CD4-positive, alpha-beta memory T cell (primary cell): ENCODE measurements around the gene SFT2D1. TPM values are rescaled to one million over a fixed set of nuclear protein-coding genes. Genes with fewer than 3 reads are reported as not detected.

Experiments used
- CTCF ChIA-PET: fragments of 350-600 bp; sonication (Branson Sonifier 250); formaldehyde crosslinking; loops from one replicate; lab custom pipeline; 2021; ENCODE audit warnings: inconsistent platforms; ENCODE audit not compliant: partially characterized antibody; lab: Charles Lee
- POLR2A ChIA-PET: fragments of 350-600 bp; sonication (Branson Sonifier 250); formaldehyde crosslinking; loops from one replicate; lab custom pipeline; 2021; ENCODE audit not compliant: partially characterized antibody; lab: Charles Lee
- DNase-seq, 5 donors: peaks; one replicate each; pipeline versions ENCODE4 v3.0.0 to v3.0.0-alpha.2; 2020 to 2022; ENCODE audit warnings: mixed read lengths in 1 of 5
- H3K27ac ChIP-seq: one replicate; pipeline ENCODE4 v1.7.0; 2013; ENCODE audit warnings: low read depth, low read length
- H3K27me3 ChIP-seq: 2 replicates; pipeline ENCODE4 v1.7.0; 2013; ENCODE audit warnings: mild to moderate bottlenecking, low read length, moderate library complexity; ENCODE audit not compliant: insufficient read depth
- H3K36me3 ChIP-seq: 2 replicates; pipeline ENCODE4 v1.7.0; 2013; ENCODE audit warnings: mild to moderate bottlenecking, low read length, moderate library complexity; ENCODE audit not compliant: insufficient read depth
- H3K4me1 ChIP-seq: 2 replicates; pipeline ENCODE4 v1.7.0; 2013; ENCODE audit warnings: mild to moderate bottlenecking, low read length, moderate library complexity; ENCODE audit not compliant: insufficient read depth
- H3K4me3 ChIP-seq, 2 donors: one replicate each; pipeline ENCODE4 v1.7.0; 2013; ENCODE audit warnings: low read length in 2 of 2, mild to moderate bottlenecking in 1 of 2
- H3K9me3 ChIP-seq, 2 donors: one replicate each; pipeline ENCODE4 v1.7.0; 2013; ENCODE audit warnings: low read length in 2 of 2, control low read depth in 1 of 2; ENCODE audit not compliant: control insufficient read depth in 1 of 2
- H3K27ac Mint-ChIP-seq, 7 donors: one replicate each; pipeline ENCODE4 v1.8.0; 2020 to 2021; ENCODE audit warnings: mixed read lengths in 7 of 7, mild to moderate bottlenecking in 6 of 7, inconsistent platforms in 3 of 7, moderate library complexity in 3 of 7
- H3K27me3 Mint-ChIP-seq, 2 donors: one replicate each; pipeline ENCODE4 v1.8.0; 2020 to 2021; ENCODE audit warnings: mixed read lengths in 2 of 2
- H3K36me3 Mint-ChIP-seq, 2 donors: one replicate each; pipeline ENCODE4 v1.8.0; 2020 to 2021; ENCODE audit warnings: mixed read lengths in 2 of 2, inconsistent platforms in 1 of 2, mild to moderate bottlenecking in 1 of 2
- H3K4me1 Mint-ChIP-seq, 4 donors: one replicate each; pipeline ENCODE4 v1.8.0; 2020 to 2021; ENCODE audit warnings: mixed read lengths in 4 of 4, mild to moderate bottlenecking in 1 of 4
- H3K4me3 Mint-ChIP-seq, 8 donors: one replicate each; pipeline ENCODE4 v1.8.0; 2020 to 2021; ENCODE audit warnings: mixed read lengths in 8 of 8, mild to moderate bottlenecking in 7 of 8, moderate library complexity in 6 of 8, inconsistent platforms in 3 of 8
- H3K9me3 Mint-ChIP-seq, 8 donors: one replicate each; pipeline ENCODE4 v1.8.0; 2020 to 2021; ENCODE audit warnings: mixed read lengths in 8 of 8, mild to moderate bottlenecking in 5 of 8, inconsistent platforms in 3 of 8, moderate library complexity in 1 of 8
- intact Hi-C: fragments of 100-400 bp; cut with micrococcal nuclease; formaldehyde crosslinking; loops from one replicate; pipeline ENCODE4 v1.15.1; 2023
- polyA plus RNA-seq, 2 donors: library from polyadenylated mRNA; unstranded; fragments of 300-500 nt; fragmentation: Illumina TruSeq; gene quantifications; one replicate each; pipeline ENCODE4 v1.2.3, GENCODE V29; 2021
- total RNA-seq, 2 experiments: library from RNA; stranded (reverse); gene quantifications; one replicate each; pipeline ENCODE4 v1.2.3, GENCODE V29; 2021

Gene SFT2D1
- total and polyA plus RNA-seq, 4 experiments from 2014 or later = 37.3 to 70.3 (median 38.9) TPM

GRCh38 chr6:166379103-166379586 is 36.8 kb upstream of the SFT2D1 start:
- no peaks in the 10 kb centered on the region for H3K27me3 Mint-ChIP-seq
- POLR2A ChIA-PET = interaction anchor here (1.0 kb wide), 1 partner anchor 36 kb away, joined by 3 read pairs; the partner anchor contains the start of gene SFT2D1
- intact Hi-C loops = no loop called here
- no peaks in the 10 kb centered on the region for H3K9me3 Mint-ChIP-seq
- CTCF ChIA-PET = interaction anchor here (1.2 to 4.4 kb wide), 6 partner anchors 9 to 103 kb away, joined by 4 to 44 read pairs (median 8); no protein-coding TSS in a partner anchor
- no peak overlapping the region for H3K27ac Mint-ChIP-seq
- Histone ChIP-seq H3K9me3 (no peaks in the 10 kb centered on the region), H3K4me3 (no peak overlapping the region), H3K27ac (no peak overlapping the region), H3K4me1 (peaks cover 6% of the 10 kb centered on the region), H3K27me3 (no peaks in the 10 kb centered on the region), H3K36me3 (no peaks in the 10 kb centered on the region)
- no peak overlapping the region for H3K4me3 Mint-ChIP-seq
- H3K4me1 Mint-ChIP-seq = peaks cover 4 to 18% (median 8%) of the 10 kb centered on the region in 4 donors
- DNase-seq = no peak
- peaks cover 5 to 7% of the 10 kb centered on the region in 2 donors for H3K36me3 Mint-ChIP-seq

- ChIA-PET POLR2A (no interaction called here), CTCF (interaction anchor here (1.1 to 4.4 kb wide), 3 partner anchors 10 to 64 kb away, joined by 5 to 37 read pairs (median 6); no protein-coding TSS in a partner anchor)
- Mint-ChIP-seq H3K4me1 (peaks cover 2 to 22% (median 9%) of the 10 kb centered on the region in 4 donors), H3K36me3 (peaks cover 5 to 7% of the 10 kb centered on the region in 2 donors), H3K27ac (no peak overlapping the region), H3K27me3 (no peaks in the 10 kb centered on the region), H3K9me3 (no peaks in the 10 kb centered on the region), H3K4me3 (no peak overlapping the region)
- Histone ChIP-seq H3K36me3 (no peaks in the 10 kb centered on the region), H3K4me1 (peaks cover 6% of the 10 kb centered on the region), H3K27me3 (no peaks in the 10 kb centered on the region), H3K4me3 (no peak overlapping the region), H3K9me3 (no peaks in the 10 kb centered on the region), H3K27ac (no peak overlapping the region)
- DNase-seq = no peak
- intact Hi-C loops = no loop called here
These were observed 35.4 kb upstream of the SFT2D1 start for GRCh38 chr6:166377721-166378120.

- intact Hi-C loops = no loop called here
- peak overlapping the region in 1 of 7 donors; percentile 19 for H3K27ac Mint-ChIP-seq
- CTCF ChIA-PET = interaction anchor here (0.6 kb wide), 1 partner anchor 590 kb away, joined by 3 read pairs; no protein-coding TSS in a partner anchor
- H3K27me3 ChIP-seq = no peaks in the 10 kb centered on the region
- no peak overlapping the region for H3K4me3 Mint-ChIP-seq
- no peaks in the 10 kb centered on the region for H3K9me3 Mint-ChIP-seq
- no peak overlapping the region for H3K4me3 ChIP-seq
- H3K27ac ChIP-seq = no peak overlapping the region
- peaks cover 0 to 5% of the 10 kb centered on the region in 2 donors for H3K36me3 Mint-ChIP-seq
- POLR2A ChIA-PET = no interaction called here
- no peaks in the 10 kb centered on the region for H3K9me3 ChIP-seq
- no peaks in the 10 kb centered on the region for H3K27me3 Mint-ChIP-seq
- H3K4me1 ChIP-seq = no peaks in the 10 kb centered on the region
- no peaks in the 10 kb centered on the region for H3K36me3 ChIP-seq
- DNase-seq = no peak
- H3K4me1 Mint-ChIP-seq = peaks cover 0 to 10% (median 2%) of the 10 kb centered on the region in 4 donors
These were observed 32.7 kb upstream of the SFT2D1 start for GRCh38 chr6:166375013-166375412.

GRCh38 chr6:166370489-166370888 is 28.1 kb upstream of the SFT2D1 start:
- Mint-ChIP-seq H3K4me3 (no peak overlapping the region), H3K36me3 (peaks cover 22 to 24% of the 10 kb centered on the region in 2 donors), H3K9me3 (no peaks in the 10 kb centered on the region), H3K27me3 (no peaks in the 10 kb centered on the region), H3K27ac (no peak overlapping the region), H3K4me1 (peaks cover 0 to 5% (median 2%) of the 10 kb centered on the region in 4 donors)
- H3K4me1 ChIP-seq = no peaks in the 10 kb centered on the region
- DNase-seq = no peak
- H3K4me3 ChIP-seq = no peak overlapping the region
- ChIA-PET CTCF (interaction anchor here (1.5 kb wide), 1 partner anchor 11 kb away, joined by 7 read pairs; no protein-coding TSS in a partner anchor), POLR2A (no interaction called here)
- no peaks in the 10 kb centered on the region for H3K9me3 ChIP-seq
- intact Hi-C loops = no loop called here
- H3K27me3 ChIP-seq = no peaks in the 10 kb centered on the region
- peaks cover 6% of the 10 kb centered on the region for H3K36me3 ChIP-seq
- H3K27ac ChIP-seq = no peak overlapping the region

GRCh38 chr6:166369782-166370181 is 27.4 kb upstream of the SFT2D1 start:
- Mint-ChIP-seq H3K9me3 (no peaks in the 10 kb centered on the region), H3K27ac (peak overlapping the region in 1 of 7 donors; percentile 7), H3K27me3 (no peaks in the 10 kb centered on the region), H3K4me3 (no peak overlapping the region), H3K4me1 (peaks cover 0 to 5% (median 2%) of the 10 kb centered on the region in 4 donors), H3K36me3 (peaks cover 25% of the 10 kb centered on the region in 2 donors)
- Histone ChIP-seq H3K27me3 (no peaks in the 10 kb centered on the region), H3K9me3 (no peaks in the 10 kb centered on the region), H3K27ac (no peak overlapping the region), H3K4me3 (no peak overlapping the region), H3K36me3 (peaks cover 6% of the 10 kb centered on the region), H3K4me1 (no peaks in the 10 kb centered on the region)
- ChIA-PET POLR2A (no interaction called here), CTCF (interaction anchor here (1.5 kb wide), 1 partner anchor 12 kb away, joined by 7 read pairs; no protein-coding TSS in a partner anchor)
- intact Hi-C loops = no loop called here
- no peak for DNase-seq

GRCh38 chr6:166366921-166367320 is 24.6 kb upstream of the SFT2D1 start:
- Histone ChIP-seq H3K36me3 (peaks cover 18% of the 10 kb centered on the region), H3K27me3 (no peaks in the 10 kb centered on the region), H3K9me3 (no peaks in the 10 kb centered on the region), H3K4me3 (no peak overlapping the region), H3K4me1 (no peaks in the 10 kb centered on the region), H3K27ac (no peak overlapping the region)
- peaks cover 37 to 46% of the 10 kb centered on the region in 2 donors for H3K36me3 Mint-ChIP-seq
- H3K4me3 Mint-ChIP-seq = no peak overlapping the region
- ChIA-PET CTCF (interaction anchor here (1.4 kb wide), 1 partner anchor 53 kb away, joined by 4 read pairs; no protein-coding TSS in a partner anchor), POLR2A (no interaction called here)
- intact Hi-C loops = no loop called here
- no peak overlapping the region for H3K27ac Mint-ChIP-seq
- H3K9me3 Mint-ChIP-seq = no peaks in the 10 kb centered on the region
- no peak for DNase-seq
- no peaks in the 10 kb centered on the region for H3K27me3 Mint-ChIP-seq
- no peaks in the 10 kb centered on the region for H3K4me1 Mint-ChIP-seq

- Histone ChIP-seq H3K4me3 (no peak overlapping the region), H3K9me3 (no peaks in the 10 kb centered on the region), H3K27me3 (no peaks in the 10 kb centered on the region), H3K27ac (no peak overlapping the region), H3K4me1 (no peaks in the 10 kb centered on the region), H3K36me3 (peaks cover 18% of the 10 kb centered on the region)
- H3K9me3 Mint-ChIP-seq = no peaks in the 10 kb centered on the region
- intact Hi-C loops = no loop called here
- H3K27ac Mint-ChIP-seq = peak overlapping the region in 1 of 7 donors; percentile 42
- no peak overlapping the region for H3K4me3 Mint-ChIP-seq
- no peaks in the 10 kb centered on the region for H3K4me1 Mint-ChIP-seq
- no peak for DNase-seq
- ChIA-PET POLR2A (no interaction called here), CTCF (interaction anchor here (1.4 kb wide), 1 partner anchor 52 kb away, joined by 4 read pairs; no protein-coding TSS in a partner anchor)
- H3K36me3 Mint-ChIP-seq = peaks cover 37 to 46% of the 10 kb centered on the region in 2 donors
- no peaks in the 10 kb centered on the region for H3K27me3 Mint-ChIP-seq
These were observed 23.5 kb upstream of the SFT2D1 start for GRCh38 chr6:166365806-166366205.
